GM23338 (cell line): ENCODE data around the gene KIAA0232.

ENCODE experiments used
- CTCF ChIP-seq, 2 experiments: fragments of 200-600 bp in 1 of 2; sonication (generic) in 1 of 2; conservative IDR thresholded peaks; 2 replicates each; pipeline versions ENCODE4 v1.5.1 to v1.6.1; 2016 to 2017; ENCODE audit warnings: antibody characterized with exemption in 2 of 2, low read depth in 2 of 2, mild to moderate bottlenecking in 2 of 2, moderate library complexity in 1 of 2
- EZH2 ChIP-seq: fragments of 200-600 bp; sonication (generic); IDR thresholded peaks from one replicate; pipeline ENCODE4 v1.8.0; 2017; ENCODE audit warnings: antibody characterized with exemption, mild to moderate bottlenecking, low read depth; ENCODE audit not compliant: unreplicated experiment
- POLR2AphosphoS5 ChIP-seq: IDR thresholded peaks from 2 replicates; pipeline ENCODE4 v1.6.1; 2016; ENCODE audit warnings: antibody characterized with exemption, low read depth
- ZNF114 ChIP-seq: fragments of 250-450 bp; sonication (Bioruptor Pico); IDR thresholded peaks from 2 replicates; pipeline ENCODE4 v1.5.0; 2020; ENCODE audit warnings: mild to moderate bottlenecking, moderate library complexity
- TF ChIP-seq, protein P1 (sequence below): IDR thresholded peaks from 2 replicates; pipeline ENCODE4 v1.6.1; 2016; ENCODE audit warnings: antibody characterized with exemption

DNA sequence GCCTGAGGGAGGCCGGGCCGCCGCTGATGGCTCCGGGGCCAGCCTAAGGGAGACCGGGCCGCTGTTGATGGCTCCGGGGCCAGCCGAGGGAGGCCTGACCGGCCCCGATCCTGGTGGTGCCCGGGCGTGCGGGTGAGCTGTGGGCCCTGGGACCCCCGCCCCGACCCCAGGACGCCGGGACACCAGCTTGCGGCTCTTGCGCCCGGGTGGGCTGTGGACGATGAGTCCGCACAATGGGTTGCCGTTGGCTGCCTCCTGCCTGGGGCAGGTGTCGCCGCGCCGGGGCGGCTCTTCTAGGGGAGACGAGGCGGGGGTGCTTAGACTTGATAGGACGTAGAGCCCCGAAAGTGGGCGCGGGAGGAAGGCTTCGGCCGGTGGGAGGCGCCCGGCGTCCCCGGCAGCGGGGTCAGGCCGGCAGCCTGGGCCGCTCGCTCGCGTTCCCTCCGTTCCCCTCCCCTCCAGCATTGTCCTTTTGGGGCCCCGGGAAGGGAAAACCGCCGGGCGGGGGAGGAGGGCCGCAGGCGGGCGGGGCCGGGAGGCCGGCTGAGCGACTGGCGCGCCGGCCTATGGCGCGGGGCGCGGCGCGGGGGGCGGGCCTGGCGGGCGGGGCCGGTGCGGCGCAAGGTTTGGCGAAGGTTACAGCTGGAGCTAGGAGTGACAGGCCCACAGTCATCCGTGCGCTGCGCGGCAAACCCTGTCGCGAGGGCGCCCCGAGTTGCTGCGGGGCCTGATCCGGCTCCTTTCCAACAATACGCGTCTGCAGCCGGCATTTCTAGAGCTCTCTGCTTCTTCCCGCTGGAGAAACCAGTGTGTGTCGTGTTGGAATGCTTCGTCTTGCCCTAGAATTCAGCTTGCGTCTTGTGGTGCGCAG is 819 bp downstream of the KIAA0232 start:
- TF ChIP-seq CTCF (conservative IDR thresholded peaks at IDR 0.05; ENCODE audit: low read depth in 2 of 2), result peak in 1 of 2 experiments; percentile 46; a peak in 1 of 4 replicates
- TF ChIP-seq ZNF114 (CRISPR knock-in tag), result no peak
- TF ChIP-seq, protein P1, sequence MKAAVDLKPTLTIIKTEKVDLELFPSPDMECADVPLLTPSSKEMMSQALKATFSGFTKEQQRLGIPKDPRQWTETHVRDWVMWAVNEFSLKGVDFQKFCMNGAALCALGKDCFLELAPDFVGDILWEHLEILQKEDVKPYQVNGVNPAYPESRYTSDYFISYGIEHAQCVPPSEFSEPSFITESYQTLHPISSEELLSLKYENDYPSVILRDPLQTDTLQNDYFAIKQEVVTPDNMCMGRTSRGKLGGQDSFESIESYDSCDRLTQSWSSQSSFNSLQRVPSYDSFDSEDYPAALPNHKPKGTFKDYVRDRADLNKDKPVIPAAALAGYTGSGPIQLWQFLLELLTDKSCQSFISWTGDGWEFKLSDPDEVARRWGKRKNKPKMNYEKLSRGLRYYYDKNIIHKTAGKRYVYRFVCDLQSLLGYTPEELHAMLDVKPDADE, result 0 out of 2 replicates have a peak, but pooled peaks have one; percentile 27
- TF ChIP-seq POLR2AphosphoS5, result peak; percentile 55
- TF ChIP-seq EZH2, result no peak
